Astrocyte (in vitro differentiated cells and primary cell): ENCODE results near the gene CHST13. TPM values are rescaled to one million over a fixed set of nuclear protein-coding genes. Genes with fewer than 3 reads are reported as not detected.

Source experiments
- DNase-seq: peaks from one replicate; pipeline ENCODE4 v3.0.0-alpha.2; 2010; ENCODE audit warnings: low read depth
- FAIRE-seq: peaks from 2 replicates; lab custom pipeline; 2011; peaks lifted over from hg19 to GRCh38; lab: Jason Lieb, UNC
- H2AFZ ChIP-seq: 2 replicates; pipeline ENCODE4 v1.6.0; 2012; ENCODE audit warnings: low read depth, low read length, inconsistent platforms
- H3K27ac ChIP-seq: 2 replicates; pipeline ENCODE4 v1.5.1; 2011; ENCODE audit warnings: low read depth, low read length, inconsistent platforms
- H3K27me3 ChIP-seq: 2 replicates; pipeline ENCODE4 v1.6.0; 2011; ENCODE audit warnings: low read length, inconsistent platforms; ENCODE audit not compliant: insufficient read depth
- H3K36me3 ChIP-seq: 2 replicates; pipeline ENCODE4 v1.5.1; 2011; ENCODE audit warnings: low read length, inconsistent platforms; ENCODE audit not compliant: insufficient read depth
- H3K4me1 ChIP-seq: 2 replicates; pipeline ENCODE4 v1.5.1; 2011; ENCODE audit warnings: low read length, inconsistent platforms; ENCODE audit not compliant: insufficient read depth
- H3K4me2 ChIP-seq: 2 replicates; pipeline ENCODE4 v1.6.0; 2012; ENCODE audit warnings: low read length, inconsistent platforms
- H3K4me3 ChIP-seq: 2 replicates; pipeline ENCODE4 v1.5.1; 2011; ENCODE audit warnings: low read depth, mild to moderate bottlenecking, low read length, inconsistent platforms; ENCODE audit not compliant: insufficient read depth
- H3K79me2 ChIP-seq: 2 replicates; pipeline ENCODE4 v1.6.0; 2012; ENCODE audit warnings: mild to moderate bottlenecking, low read length, inconsistent platforms; ENCODE audit not compliant: insufficient read depth
- H3K9ac ChIP-seq: 2 replicates; pipeline ENCODE4 v1.6.0; 2012; ENCODE audit warnings: mild to moderate bottlenecking, low read length, inconsistent platforms
- H3K9me3 ChIP-seq: 2 replicates; pipeline ENCODE4 v1.5.1; 2012; ENCODE audit warnings: low read depth, mild to moderate bottlenecking, low read length, inconsistent platforms; ENCODE audit not compliant: insufficient read depth
- H4K20me1 ChIP-seq: 2 replicates; pipeline ENCODE4 v1.6.0; 2012; ENCODE audit warnings: low read length, inconsistent platforms; ENCODE audit not compliant: insufficient read depth
- H3K27ac Mint-ChIP-seq: one replicate; pipeline ENCODE4 v1.8.0; 2021; ENCODE audit warnings: mild to moderate bottlenecking, mixed read lengths; ENCODE audit not compliant: unreplicated experiment
- H3K27me3 Mint-ChIP-seq: one replicate; pipeline ENCODE4 v1.8.0; 2021; ENCODE audit warnings: low read depth, mixed read lengths; ENCODE audit not compliant: unreplicated experiment
- H3K36me3 Mint-ChIP-seq: one replicate; pipeline ENCODE4 v1.8.0; 2021; ENCODE audit warnings: low read depth, mixed read lengths; ENCODE audit not compliant: unreplicated experiment
- H3K4me1 Mint-ChIP-seq: one replicate; pipeline ENCODE4 v1.8.0; 2021; ENCODE audit warnings: low read depth, mixed read lengths; ENCODE audit not compliant: unreplicated experiment
- H3K4me3 Mint-ChIP-seq: one replicate; pipeline ENCODE4 v1.8.0; 2021; ENCODE audit warnings: mild to moderate bottlenecking, moderate library complexity, mixed read lengths; ENCODE audit not compliant: unreplicated experiment
- H3K9me3 Mint-ChIP-seq: one replicate; pipeline ENCODE4 v1.8.0; 2021; ENCODE audit warnings: mild to moderate bottlenecking, mixed read lengths; ENCODE audit not compliant: unreplicated experiment
- EZH2 ChIP-seq: IDR thresholded peaks from 2 replicates; pipeline ENCODE4 v1.6.1; 2012; ENCODE audit warnings: mild to moderate bottlenecking, low read length, inconsistent platforms; ENCODE audit not compliant: insufficient read depth
- total RNA-seq: library from RNA; stranded (reverse); gene quantifications from 2 replicates; pipeline ENCODE4 v1.2.1, GENCODE V29; 2021
- TF ChIP-seq, protein P1 (sequence below): IDR thresholded peaks from 2 replicates; pipeline ENCODE4 v1.5.1; 2011; ENCODE audit warnings: low read depth, mild to moderate bottlenecking, inconsistent platforms, low read length, moderate library complexity; ENCODE audit not compliant: insufficient read depth

Gene CHST13
- total RNA-seq, 1 donor from 2014 or later, result not detected

DNA sequence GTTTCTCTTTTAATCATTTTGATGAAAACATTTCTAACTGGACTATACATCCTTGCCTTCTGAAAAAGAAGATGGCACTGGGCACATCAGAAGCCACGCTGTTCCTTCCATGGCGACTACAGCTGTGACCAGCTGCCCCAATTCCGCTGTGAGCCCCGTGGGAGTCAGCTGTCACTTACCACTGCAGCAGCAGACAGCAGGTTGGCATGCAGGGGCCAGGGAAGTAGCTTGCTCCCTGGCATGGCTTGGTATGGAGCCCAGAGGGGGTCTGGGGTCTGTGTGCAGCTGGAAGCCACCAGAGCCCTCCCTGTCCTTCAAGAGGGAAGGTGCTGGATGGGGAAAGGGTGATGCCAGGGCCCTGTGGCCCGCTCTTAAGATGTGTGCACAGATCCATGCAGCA, 43.7 kb upstream of the CHST13 start:
- H4K20me1 ChIP-seq, result no peaks in the 10 kb centered on the region
- Mint-ChIP-seq H3K4me1 (peaks cover 5% of the 10 kb centered on the region), H3K4me3 (no peak overlapping the region), H3K27ac (no peak overlapping the region), H3K27me3 (peaks cover 27% of the 10 kb centered on the region), H3K36me3 (no peaks in the 10 kb centered on the region), H3K9me3 (no peaks in the 10 kb centered on the region)
- no peak overlapping the region for H3K27ac ChIP-seq
- no peaks in the 10 kb centered on the region for H3K79me2 ChIP-seq
- peaks cover 2% of the 10 kb centered on the region for H3K27me3 ChIP-seq
- FAIRE-seq (no peak), DNase-seq (no peak)
- no peak overlapping the region for H2AFZ ChIP-seq
- H3K36me3 ChIP-seq, result no peaks in the 10 kb centered on the region
- H3K9ac ChIP-seq, result no peak overlapping the region
- H3K4me2 ChIP-seq, result no peak overlapping the region
- no peak overlapping the region for H3K4me3 ChIP-seq
- peaks cover 5% of the 10 kb centered on the region for H3K4me1 ChIP-seq
- no peaks in the 10 kb centered on the region for H3K9me3 ChIP-seq
- TF ChIP-seq, protein P1, sequence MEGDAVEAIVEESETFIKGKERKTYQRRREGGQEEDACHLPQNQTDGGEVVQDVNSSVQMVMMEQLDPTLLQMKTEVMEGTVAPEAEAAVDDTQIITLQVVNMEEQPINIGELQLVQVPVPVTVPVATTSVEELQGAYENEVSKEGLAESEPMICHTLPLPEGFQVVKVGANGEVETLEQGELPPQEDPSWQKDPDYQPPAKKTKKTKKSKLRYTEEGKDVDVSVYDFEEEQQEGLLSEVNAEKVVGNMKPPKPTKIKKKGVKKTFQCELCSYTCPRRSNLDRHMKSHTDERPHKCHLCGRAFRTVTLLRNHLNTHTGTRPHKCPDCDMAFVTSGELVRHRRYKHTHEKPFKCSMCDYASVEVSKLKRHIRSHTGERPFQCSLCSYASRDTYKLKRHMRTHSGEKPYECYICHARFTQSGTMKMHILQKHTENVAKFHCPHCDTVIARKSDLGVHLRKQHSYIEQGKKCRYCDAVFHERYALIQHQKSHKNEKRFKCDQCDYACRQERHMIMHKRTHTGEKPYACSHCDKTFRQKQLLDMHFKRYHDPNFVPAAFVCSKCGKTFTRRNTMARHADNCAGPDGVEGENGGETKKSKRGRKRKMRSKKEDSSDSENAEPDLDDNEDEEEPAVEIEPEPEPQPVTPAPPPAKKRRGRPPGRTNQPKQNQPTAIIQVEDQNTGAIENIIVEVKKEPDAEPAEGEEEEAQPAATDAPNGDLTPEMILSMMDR, result no peak
- no peak for TF ChIP-seq EZH2

DNA sequence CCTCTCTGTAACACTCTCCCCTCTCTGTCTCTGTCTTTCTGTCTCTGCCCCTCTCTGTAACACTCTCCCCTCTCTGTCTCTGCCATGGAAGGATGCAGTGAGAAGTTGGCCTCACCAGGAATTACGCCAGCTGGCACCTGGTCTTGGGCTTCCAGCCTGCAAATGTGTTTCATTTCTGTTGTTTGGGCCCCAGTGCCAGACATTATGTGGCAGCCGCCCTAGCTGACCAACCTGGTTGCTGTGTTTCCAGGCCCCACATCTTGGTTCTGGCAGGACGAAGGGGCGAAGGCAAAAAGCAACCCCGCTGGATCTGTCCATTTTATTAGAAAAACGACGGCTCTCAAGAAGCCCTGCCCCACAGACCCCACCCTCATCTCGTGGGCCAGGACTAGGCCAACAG, 43.1 kb upstream of the CHST13 start:
- Mint-ChIP-seq H3K36me3 (no peaks in the 10 kb centered on the region), H3K9me3 (no peaks in the 10 kb centered on the region), H3K27ac (no peak overlapping the region), H3K27me3 (peaks cover 27% of the 10 kb centered on the region), H3K4me1 (peaks cover 5% of the 10 kb centered on the region), H3K4me3 (no peak overlapping the region)
- Histone ChIP-seq H3K4me2 (no peak overlapping the region), H3K9me3 (no peaks in the 10 kb centered on the region), H3K36me3 (no peaks in the 10 kb centered on the region), H3K4me1 (peaks cover 5% of the 10 kb centered on the region), H3K4me3 (no peak overlapping the region), H3K27ac (no peak overlapping the region), H3K79me2 (no peaks in the 10 kb centered on the region), H2AFZ (no peak overlapping the region), H3K9ac (no peak overlapping the region), H4K20me1 (no peaks in the 10 kb centered on the region), H3K27me3 (peaks cover 2% of the 10 kb centered on the region)
- no peak for FAIRE-seq
- no peak for TF ChIP-seq EZH2
- TF ChIP-seq, protein P1, result no peak
- no peak for DNase-seq

DNA sequence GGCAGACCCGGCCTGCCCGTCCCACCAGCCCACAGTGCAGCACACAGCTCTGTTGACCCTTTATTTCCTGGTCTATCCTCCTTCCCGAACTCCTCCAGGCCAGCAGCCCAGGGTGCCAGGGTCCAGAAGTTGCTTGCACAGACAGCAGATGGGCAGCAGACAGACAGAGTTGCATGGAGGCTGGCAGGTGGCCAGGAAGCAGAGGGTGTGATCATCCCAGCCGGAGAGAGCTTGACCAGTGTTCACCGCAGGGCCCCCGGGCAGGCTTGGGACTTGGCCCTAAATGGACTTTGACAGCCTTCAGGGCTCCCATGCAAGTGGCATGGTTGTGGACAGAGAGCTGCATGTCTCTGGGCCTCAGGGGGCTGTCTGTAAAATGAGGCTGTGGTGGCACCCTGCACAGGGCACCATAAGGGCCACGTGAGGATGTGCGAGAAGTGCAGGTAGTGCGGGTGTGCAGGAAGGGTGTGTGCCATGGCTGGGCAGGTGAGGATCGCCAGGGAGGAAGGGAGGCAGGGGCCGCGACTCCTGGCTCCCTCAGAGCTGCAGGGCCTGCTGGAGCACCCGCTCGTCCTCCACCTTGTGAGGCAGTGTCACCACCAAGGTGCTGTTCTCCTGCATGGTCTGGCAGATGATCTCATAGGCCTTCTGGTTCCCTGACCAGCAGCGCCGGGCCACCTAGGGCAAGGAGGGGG, 42.0 kb upstream of the CHST13 start:
- Mint-ChIP-seq H3K9me3 (no peaks in the 10 kb centered on the region), H3K36me3 (no peaks in the 10 kb centered on the region), H3K4me1 (peaks cover 9% of the 10 kb centered on the region), H3K27ac (no peak overlapping the region), H3K4me3 (no peak overlapping the region), H3K27me3 (peaks cover 31% of the 10 kb centered on the region)
- DNase-seq, result no peak
- Histone ChIP-seq H3K27me3 (peaks cover 2% of the 10 kb centered on the region), H2AFZ (no peak overlapping the region), H3K4me3 (no peak overlapping the region), H3K79me2 (no peaks in the 10 kb centered on the region), H3K4me2 (no peak overlapping the region), H4K20me1 (no peaks in the 10 kb centered on the region), H3K27ac (no peak overlapping the region), H3K9ac (no peak overlapping the region), H3K9me3 (no peaks in the 10 kb centered on the region), H3K36me3 (no peaks in the 10 kb centered on the region), H3K4me1 (peaks cover 2% of the 10 kb centered on the region)
- TF ChIP-seq, protein P1, result no peak
- no peak for TF ChIP-seq EZH2
- FAIRE-seq, result no peak
